Left kidney (tissue), 2 donors: ENCODE results near the gene ADAMTS7. TPM values are rescaled to one million over a fixed set of nuclear protein-coding genes. Genes with fewer than 3 reads are reported as not detected.
"Not testable (repeated sequence)": the region's sequence is repeated elsewhere in the genome, so short reads cannot be mapped to it uniquely, and the experiment has no call there.

Experiments used
- DNase-seq: peaks from one replicate; pipeline ENCODE4 v3.0.0-alpha.2; 2013
- polyA plus RNA-seq: library from polyadenylated mRNA; unstranded; fragments of 120-200 nt; gene quantifications from one replicate; pipeline ENCODE4 v1.2.1, GENCODE V29; 2013; ENCODE audit not compliant: insufficient read length

Gene ADAMTS7
- polyA plus RNA-seq, 1 donor, result 21.4 TPM

DNA sequence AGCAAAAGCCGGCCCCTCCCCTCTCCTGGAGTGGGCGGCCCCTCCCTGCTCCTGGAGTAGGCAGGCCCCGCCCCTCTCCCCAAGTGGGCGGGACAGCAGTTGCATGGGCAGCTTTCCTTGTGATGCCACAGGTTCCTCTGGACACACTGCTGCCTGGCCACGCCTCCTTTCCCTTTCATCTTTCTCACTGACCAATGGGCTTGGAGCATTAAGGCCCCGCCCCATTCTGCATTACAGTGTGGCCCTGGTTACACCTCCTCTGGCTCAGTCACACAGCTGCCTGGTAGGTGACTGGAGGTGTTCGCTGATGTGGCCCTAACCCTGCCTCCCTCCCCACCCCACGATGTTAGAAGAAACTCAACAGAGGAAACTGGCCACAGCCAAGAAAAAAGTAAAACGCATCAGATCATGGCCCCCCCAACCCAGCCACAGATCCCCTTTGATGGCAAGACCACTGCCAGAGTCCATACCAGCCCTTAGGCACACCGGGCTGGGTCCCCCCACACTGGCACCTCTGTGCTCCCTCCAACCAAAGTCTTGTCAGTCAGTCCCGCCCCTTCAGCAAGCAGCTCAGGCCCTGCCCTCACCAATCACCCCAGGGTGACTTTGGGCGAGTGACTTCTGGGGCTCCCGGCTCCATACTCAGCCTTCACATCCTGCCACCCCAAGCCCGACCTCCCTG is 84.3 kb downstream of the ADAMTS7 start:
- DNase-seq, result no peak

DNA sequence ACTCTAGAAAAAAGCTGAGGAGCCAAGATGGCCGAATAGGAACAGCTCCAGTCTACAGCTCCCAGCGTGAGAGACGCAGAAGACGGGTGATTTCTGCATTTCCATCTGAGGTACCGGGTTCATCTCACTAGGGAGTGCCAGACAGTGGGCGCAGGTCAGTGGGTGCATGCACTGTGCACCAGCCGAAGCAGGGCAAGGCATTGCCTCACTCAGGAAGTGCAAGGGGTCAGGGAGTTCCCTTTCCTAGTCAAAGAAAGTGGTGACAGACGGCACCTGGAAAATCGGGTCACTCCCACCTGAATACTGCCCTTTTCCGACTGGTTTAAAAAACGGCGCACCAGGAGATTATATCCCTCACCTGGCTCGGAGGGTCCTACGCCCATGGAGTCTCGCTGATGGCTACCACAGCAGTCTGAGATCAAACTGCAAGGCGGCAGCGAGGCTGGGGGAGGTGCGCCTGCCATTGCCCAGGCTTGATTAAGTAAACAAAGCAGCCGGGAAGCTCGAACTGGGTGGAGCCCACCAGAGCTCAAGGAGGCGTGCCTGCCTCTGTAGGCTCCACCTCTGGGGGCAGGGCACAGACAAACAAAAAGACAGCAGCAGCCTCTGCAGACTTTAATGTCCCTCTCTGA is 91.3 kb downstream of the ADAMTS7 start:
- not testable (repeated sequence) for DNase-seq

DNA sequence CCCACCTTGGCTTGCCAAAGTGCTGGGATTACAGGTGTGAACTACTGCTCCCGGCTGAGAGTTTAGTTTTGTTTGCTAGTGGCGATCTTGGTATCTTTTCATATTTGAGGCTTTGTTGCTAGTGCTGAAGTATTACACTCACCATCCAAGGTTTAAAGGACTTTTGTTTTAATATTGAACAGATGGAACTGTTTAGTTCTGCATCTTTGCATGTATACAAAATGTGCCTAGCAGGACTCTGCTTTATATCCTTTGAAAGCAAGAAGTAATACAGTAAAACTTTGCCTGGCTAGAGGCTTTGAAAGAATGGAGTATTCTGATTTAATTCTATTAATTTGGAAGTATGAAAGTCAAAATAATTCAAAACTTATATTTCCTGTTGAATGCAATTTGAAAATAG is 92.4 kb downstream of the ADAMTS7 start:
- DNase-seq, result no peak

DNA sequence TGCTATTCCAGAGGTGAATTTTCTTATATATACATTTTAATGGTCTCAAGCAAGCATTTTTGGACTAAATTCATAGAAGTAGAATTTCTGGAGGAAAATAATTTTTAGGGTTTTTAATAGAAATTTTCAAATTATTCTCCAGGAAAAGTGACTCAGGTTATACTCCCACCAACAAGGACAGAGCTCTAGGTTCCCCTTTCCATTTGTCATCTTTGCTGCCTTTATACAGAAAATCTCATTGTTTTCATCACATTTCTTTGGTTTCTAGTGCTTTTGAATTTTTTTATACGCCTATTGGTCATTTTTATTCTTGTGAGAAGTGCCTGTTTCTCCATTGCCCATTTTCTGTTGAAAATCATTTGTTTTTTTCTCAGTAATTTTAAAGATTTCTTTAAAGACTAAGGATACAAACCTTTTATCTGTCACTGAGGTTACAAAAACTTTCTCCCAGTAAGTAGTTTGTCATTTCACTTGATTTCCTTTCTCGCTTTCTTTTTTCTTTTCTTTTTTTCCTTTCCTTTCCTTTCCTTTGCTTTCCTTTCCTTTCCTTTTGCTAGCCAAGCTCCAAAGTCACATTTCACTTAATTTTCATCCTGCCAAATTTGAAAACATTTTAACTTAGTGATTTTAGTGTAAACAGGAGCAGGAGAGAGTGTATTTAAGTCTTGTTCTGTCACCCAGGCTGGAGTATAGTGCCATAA is 93.2 kb downstream of the ADAMTS7 start:
- no peak for DNase-seq

DNA sequence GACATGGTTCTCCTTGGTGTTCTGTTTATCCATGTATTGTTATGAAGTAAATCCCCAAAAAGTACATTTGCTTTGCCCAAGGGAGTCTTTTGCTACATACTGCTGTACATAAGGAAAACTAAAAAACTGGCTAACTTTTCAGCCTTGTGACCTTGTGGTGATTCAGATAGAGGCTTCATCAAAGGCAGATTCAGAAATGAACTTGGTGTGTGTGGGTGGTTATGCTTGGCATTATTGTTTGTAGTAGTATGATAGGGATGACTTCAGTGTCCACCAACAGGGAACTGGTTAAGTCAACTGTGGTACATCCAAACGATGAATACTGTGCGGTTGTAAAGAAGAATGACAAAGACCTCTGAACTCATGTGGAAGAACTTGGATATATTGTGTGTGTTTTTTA is 94.6 kb downstream of the ADAMTS7 start:
- no peak for DNase-seq

DNA sequence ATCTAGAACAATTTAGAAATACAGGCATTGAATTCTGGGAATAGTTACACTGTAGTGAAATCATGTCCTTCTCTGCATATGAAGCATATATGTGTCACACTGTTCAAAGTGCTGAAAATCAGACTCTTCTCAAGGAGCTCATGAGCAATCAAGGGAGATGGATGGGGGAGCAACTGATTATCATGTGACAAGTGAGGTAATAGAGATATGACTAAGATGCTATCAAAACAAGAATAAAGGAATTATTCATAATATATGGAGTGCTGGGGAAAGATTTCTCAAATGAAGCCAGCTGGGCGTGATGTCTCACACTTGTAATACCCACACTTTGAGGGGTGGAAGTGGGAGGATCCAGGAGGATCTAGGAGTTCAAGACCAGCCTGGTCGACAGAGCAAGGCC is 95.3 kb downstream of the ADAMTS7 start:
- no peak for DNase-seq

DNA sequence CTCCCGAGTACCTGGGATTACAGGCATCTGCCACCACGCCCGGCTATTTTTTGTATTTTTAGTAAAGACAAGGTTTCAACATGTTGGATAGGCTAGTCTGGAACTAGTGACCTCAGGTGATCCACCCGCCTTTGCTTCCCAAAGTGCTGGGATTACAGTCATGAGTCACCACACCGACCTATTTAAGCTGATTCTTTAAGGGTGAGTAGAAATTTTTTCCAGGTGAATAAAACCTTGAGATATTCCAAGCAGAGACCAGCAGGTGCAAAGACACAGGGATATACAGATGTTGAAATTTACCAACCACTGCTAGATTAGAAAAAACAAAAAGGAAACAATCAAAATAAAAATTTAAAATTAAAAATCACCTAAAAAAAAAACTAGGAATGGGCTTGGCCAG is 95.8 kb downstream of the ADAMTS7 start:
- DNase-seq, result no peak

DNA sequence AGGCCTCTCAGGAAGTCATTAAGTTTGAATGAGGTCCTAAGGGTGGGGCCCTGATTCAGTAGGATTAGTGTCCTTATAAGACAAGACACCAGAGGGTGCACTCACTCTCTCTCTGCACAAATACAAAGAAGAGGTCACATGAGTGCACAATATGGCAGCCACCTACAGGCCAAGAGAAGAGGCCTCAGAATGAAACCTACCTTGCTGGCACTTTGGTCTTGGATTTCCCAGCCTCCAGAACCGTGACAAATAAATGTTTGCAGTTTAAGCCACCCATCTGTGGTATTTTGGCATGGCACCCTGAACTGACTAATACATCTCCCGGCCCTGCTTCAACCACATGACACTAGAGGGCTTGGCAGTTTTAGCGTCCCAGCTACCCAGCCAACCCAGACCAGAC is 96.4 kb downstream of the ADAMTS7 start:
- DNase-seq, result no peak

DNA sequence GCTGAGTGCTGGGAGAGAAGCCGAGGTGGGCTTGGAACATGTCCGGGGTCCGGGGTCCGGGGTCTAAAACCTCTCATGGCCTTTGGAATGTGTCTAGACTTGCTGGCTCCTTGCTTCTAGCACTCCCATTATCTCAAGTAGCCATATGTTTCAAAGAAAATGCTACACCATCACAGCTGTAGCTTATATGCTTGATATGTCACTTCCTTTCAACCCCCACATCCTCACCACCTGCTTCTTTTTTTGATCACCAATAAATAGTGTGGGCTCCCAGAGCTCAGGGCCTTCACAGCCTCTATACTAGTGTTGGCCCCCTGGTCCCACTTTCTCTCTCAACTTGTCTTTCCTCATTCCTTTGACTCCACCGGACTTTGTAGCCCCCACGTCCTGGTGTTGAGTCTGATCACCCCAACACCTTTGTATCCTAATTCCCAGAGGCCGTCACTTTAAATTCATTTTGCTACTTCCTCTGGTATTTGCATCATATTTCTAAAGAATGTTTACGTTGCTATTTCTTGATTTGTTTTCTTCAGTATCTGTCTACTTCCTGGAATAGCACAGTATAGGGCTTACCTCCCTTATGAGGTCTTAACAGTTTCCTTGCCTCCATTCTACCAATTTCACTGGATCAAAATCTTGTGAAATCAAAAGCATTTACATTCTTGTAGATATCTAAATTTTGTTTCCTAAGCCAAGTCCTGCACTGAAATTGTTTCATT is 98.3 kb downstream of the ADAMTS7 start:
- DNase-seq, result no peak

DNA sequence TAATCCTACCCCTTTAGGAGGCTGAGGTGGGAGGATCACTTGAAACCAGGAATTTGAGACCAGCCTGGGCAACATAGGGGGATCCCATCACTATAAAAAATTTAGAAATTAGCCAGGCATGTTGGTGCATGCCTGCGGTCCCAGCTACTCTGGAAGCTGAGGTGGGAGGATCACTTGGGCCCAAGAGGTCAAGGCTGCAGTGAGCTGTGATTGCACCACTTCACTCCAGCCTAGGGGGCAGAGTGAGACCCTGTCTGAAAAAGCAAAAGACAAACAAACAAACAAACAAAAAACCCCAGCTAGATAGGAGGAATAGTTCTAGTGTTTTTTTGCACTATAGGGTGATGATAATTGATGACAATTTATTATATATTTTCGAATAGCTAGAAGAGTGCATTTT is 99.6 kb downstream of the ADAMTS7 start:
- DNase-seq, result no peak

DNA sequence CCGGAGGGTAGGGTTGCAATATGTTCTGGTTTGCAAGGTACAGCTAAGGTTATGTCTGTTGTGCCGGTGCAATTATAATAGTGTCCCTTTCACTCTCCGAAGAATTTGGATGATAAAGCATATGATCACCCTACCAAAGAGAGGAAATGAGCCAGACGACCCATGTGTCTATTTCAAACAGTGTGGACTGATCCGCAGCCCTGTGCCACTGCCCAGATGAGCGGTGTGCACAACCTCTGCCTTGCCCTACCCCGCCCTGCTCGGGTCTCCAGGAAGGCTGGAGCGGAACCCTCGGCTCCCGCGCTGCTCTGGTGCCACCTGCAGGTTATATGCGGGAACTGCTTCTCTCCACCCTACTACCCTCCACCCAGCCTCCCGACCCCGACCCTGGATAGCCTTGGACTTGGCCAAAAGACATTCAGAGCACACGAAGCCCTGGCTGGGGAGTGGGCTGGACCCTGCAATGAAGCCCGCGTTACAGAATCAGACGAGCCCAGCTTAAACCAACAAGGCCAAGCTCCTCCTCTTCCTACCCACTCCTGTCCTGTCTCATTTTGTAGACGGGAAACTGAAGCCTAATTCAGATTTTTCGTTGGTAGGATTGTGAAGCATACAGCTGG is 101.9 kb downstream of the ADAMTS7 start:
- DNase-seq, result peak; percentile 45

Other genes starting within 250 kb of the ADAMTS7 start
- 7.1 TPM for gene CHRNA5, start 245.9 kb downstream of the ADAMTS7 start, polyA plus RNA-seq
- gene CHRNA3, start 190.5 kb downstream of the ADAMTS7 start, polyA plus RNA-seq, result 1.7 TPM
- gene CHRNB4, start 170.3 kb downstream of the ADAMTS7 start, polyA plus RNA-seq, result 3.3 TPM
- gene MORF4L1, start 61.4 kb upstream of the ADAMTS7 start, polyA plus RNA-seq, result 771 TPM
- gene CTSH, start 133.6 kb upstream of the ADAMTS7 start, polyA plus RNA-seq, result 125 TPM